Mammary epithelial cell (primary cell): ENCODE data around the gene MAL.

Source experiments
- EZH2 ChIP-seq: IDR thresholded peaks from 2 replicates; pipeline ENCODE4 v1.6.1; 2012; ENCODE audit warnings: low read length, inconsistent platforms, borderline replicate concordance
- TF ChIP-seq, protein P1 (sequence below), 2 donors: IDR thresholded peaks in 1 of 2; conservative IDR thresholded peaks in 1 of 2; 2 replicates each; pipeline ENCODE4 v1.5.1; 2011 to 2012; ENCODE audit warnings: inconsistent platforms in 2 of 2, low read length in 2 of 2, mild to moderate bottlenecking in 2 of 2, control low read depth in 1 of 2, low read depth in 1 of 2; ENCODE audit not compliant: insufficient read depth in 1 of 2; ENCODE audit errors: extremely low read depth in 1 of 2

DNA sequence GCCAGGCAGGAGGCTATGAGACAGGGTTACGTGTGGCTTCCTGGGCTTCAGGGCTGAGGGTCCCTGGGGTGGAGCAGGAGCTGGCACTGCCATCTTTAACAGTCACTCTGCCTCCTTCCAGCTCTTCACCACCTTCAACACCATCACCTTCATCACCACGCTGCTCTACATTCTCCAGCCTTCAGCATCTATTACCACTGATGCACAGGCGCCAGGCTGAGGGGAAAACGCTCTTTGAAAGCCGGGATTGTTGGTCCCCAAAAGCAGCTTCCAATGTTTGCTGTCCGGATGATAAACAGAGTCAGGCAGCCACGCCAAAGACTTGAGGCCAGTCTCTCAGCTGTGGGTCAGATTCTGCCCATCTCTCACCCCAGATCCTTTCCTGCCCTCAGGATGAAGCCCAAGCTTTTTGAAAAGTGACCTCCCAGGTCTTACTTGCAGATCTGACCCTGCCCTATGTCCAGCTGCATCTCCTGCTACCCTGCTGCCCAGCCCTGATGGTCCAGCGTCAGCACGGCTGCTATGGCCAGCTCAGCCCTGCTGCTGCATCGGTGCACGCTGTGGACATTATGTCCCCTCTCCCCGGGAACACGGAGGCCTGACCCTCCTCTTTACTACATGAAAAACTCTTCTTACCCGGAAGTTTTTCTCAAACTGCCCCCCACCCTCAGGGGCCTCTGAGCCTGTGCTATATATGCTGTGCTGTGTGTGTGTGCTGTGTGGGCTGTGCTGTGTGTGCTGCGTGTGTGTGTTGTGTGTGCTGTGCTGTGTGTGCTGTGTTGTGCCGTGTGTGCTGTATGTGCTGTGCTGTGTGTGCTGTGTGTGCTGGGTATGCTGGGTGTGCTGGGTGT lies 31.2 kb upstream of the MAL start:
- TF ChIP-seq, protein P1, sequence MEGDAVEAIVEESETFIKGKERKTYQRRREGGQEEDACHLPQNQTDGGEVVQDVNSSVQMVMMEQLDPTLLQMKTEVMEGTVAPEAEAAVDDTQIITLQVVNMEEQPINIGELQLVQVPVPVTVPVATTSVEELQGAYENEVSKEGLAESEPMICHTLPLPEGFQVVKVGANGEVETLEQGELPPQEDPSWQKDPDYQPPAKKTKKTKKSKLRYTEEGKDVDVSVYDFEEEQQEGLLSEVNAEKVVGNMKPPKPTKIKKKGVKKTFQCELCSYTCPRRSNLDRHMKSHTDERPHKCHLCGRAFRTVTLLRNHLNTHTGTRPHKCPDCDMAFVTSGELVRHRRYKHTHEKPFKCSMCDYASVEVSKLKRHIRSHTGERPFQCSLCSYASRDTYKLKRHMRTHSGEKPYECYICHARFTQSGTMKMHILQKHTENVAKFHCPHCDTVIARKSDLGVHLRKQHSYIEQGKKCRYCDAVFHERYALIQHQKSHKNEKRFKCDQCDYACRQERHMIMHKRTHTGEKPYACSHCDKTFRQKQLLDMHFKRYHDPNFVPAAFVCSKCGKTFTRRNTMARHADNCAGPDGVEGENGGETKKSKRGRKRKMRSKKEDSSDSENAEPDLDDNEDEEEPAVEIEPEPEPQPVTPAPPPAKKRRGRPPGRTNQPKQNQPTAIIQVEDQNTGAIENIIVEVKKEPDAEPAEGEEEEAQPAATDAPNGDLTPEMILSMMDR (conservative IDR thresholded peaks at IDR 0.05 in 1 of 2, IDR thresholded peaks at IDR 0.05 in 1 of 2; ENCODE audit: extremely low read depth in 1 of 2, insufficient read depth in 1 of 2, low read depth in 1 of 2, low read length in 2 of 2), result no peak
- no peak for TF ChIP-seq EZH2
